Spleen (tissue), 11 donors: ENCODE data around the gene VPS37D. TPM values are rescaled to one million over a fixed set of nuclear protein-coding genes. Genes with fewer than 3 reads are reported as not detected.

Source experiments
- DNase-seq: peaks from one replicate; pipeline ENCODE4 v3.0.0-alpha.2; 2020
- H3K27ac ChIP-seq, 8 donors: fragments of 200-600 bp; sonication (generic) in 7 of 8; 1 replicate in 4 of 8; 2 replicates in 4 of 8; pipeline versions ENCODE4 v1.5.0 to v1.8.0; 2016 to 2021; ENCODE audit warnings: inconsistent platforms in 4 of 8, mild to moderate bottlenecking in 4 of 8, moderate library complexity in 1 of 8
- H3K27me3 ChIP-seq, 7 donors: fragments of 200-600 bp; sonication (generic) in 6 of 7; replicated peaks in 1 of 7; 1 replicate in 4 of 7; 2 replicates in 3 of 7; pipeline versions ENCODE4 v1.5.0 to v1.8.0; 2016 to 2021; ENCODE audit warnings: inconsistent platforms in 3 of 7, mild to moderate bottlenecking in 1 of 7
- H3K36me3 ChIP-seq, 6 donors: fragments of 200-600 bp; sonication (generic) in 5 of 6; 1 replicate in 4 of 6; 2 replicates in 2 of 6; pipeline versions ENCODE4 v1.5.0 to v1.8.0; 2016 to 2021; ENCODE audit warnings: inconsistent platforms in 2 of 6
- H3K4me1 ChIP-seq, 6 donors: fragments of 200-600 bp; sonication (generic) in 5 of 6; 1 replicate in 3 of 6; 2 replicates in 3 of 6; pipeline versions ENCODE4 v1.5.0 to v1.8.0; 2016 to 2021; ENCODE audit warnings: inconsistent platforms in 3 of 6
- H3K4me3 ChIP-seq, 8 donors: fragments of 200-600 bp; sonication (generic) in 7 of 8; 1 replicate in 4 of 8; 2 replicates in 4 of 8; pipeline versions ENCODE4 v1.5.0 to v1.8.0; 2016 to 2021; ENCODE audit warnings: inconsistent platforms in 4 of 8, mild to moderate bottlenecking in 4 of 8, moderate library complexity in 2 of 8
- H3K9me3 ChIP-seq, 8 donors: fragments of 200-600 bp; sonication (generic) in 7 of 8; 1 replicate in 4 of 8; 2 replicates in 4 of 8; pipeline versions ENCODE4 v1.5.0 to v1.8.0; 2016 to 2021; ENCODE audit warnings: inconsistent platforms in 4 of 8
- CTCF ChIP-seq, 11 experiments: fragments of 200-600 bp in 7 of 11; fragments of 450-650 bp in 4 of 11; sonication (generic) in 4 of 11; IDR thresholded peaks in 8 of 11; conservative IDR thresholded peaks in 3 of 11; 1 replicate in 7 of 11; 2 replicates in 4 of 11; pipeline versions ENCODE4 v1.4.0 to v1.8.0; 2016 to 2021; ENCODE audit warnings: antibody characterized with exemption in 11 of 11, inconsistent platforms in 4 of 11, mild to moderate bottlenecking in 1 of 11
- POLR2A ChIP-seq, 3 donors: fragments of 450-650 bp; IDR thresholded peaks; one replicate each; pipeline ENCODE4 v1.5.1; 2017; ENCODE audit warnings: antibody characterized with exemption in 3 of 3, mild to moderate bottlenecking in 1 of 3
- POLR2AphosphoS5 ChIP-seq, 3 donors: sonication (generic); formaldehyde crosslinking; IDR thresholded peaks; one replicate each; pipeline ENCODE4 v1.5.1; 2017; ENCODE audit warnings: antibody characterized with exemption in 3 of 3
- WGBS, 5 donors: extraction: QIAGEN DNeasy Blood & Tissue Kit in 3 of 5; methylation state at CpG; one replicate each; pipeline versions ENCODE4 v1.1.5 to v1.1.7; 2013 to 2018; 5-methylcytosine and 5-hydroxymethylcytosine counted together
- intact Hi-C: fragments of 100-400 bp; cut with DNase I; formaldehyde crosslinking; loops from one replicate; pipeline ENCODE4 v1.15.0; 2023; ENCODE audit warnings: low total_unique reads
- polyA plus RNA-seq, 3 donors: library from polyadenylated mRNA; stranded (reverse); fragments of 200-250 nt; gene quantifications; one replicate each; pipeline ENCODE4 v1.2.1, GENCODE V29; 2013
- total RNA-seq, 7 donors: library from RNA; depleted of rRNA in 3 of 7; stranded (reverse); fragments of >200 nt in 3 of 7; fragmentation: NEBNext Ultra II Directional in 4 of 7; extraction: Animal tissue kit (Norgen Biotek cat#: 25700) in 4 of 7; gene quantifications; one replicate each; pipeline versions ENCODE4 v1.1.0 to v1.2.1, GENCODE V29; 2016 to 2021
- donor health status: healthy with polysubstance abuse.
- donor health status: DM: no; HTN: no; CAD: no; lungs with moderate emphysema.
- donor health status: DM: no; HTN: no; CAD: no.
- donor health status: Bipolar disorder and iron deficiency.
- donor health status: healthy.
- donor health status: DM: no; HTN: no; CAD: no.
- donor health status: DM: yes; HTN: yes; CAD: no.

Gene VPS37D
- total and polyA plus RNA-seq, 10 donors, result 0.23 to 1.6 (median 0.95) TPM

DNA sequence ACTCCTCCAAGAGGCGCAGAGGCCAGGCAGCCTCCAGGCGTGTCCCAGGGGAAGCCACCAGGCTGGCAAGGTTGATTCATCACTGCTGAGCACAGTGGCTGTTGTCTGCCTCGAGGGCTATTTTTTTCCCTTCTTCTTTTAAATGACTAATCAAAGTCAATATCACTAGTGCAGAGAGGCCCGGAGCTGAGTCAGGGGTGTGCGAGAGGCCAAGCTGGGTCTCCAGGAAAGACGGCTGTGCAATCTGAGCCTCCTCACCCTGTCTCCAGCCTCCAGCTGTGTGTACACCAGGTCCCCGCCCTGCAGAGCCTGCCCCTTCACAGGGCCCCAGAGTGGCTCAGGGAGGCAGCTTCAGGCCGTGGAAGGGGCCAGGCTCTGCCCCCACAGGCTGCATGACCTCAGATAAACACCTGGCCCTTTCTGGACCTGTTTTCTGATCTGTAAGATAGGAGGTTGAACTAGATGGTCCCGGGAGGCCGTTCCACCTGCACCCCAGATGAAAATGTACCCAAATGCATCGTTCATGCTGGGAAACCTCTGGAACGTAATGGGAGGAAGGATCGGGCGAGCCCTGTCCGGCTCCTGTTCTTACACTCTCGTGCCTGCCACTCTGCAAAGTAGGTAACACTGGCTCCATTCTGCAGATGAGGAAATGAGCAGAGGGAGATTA lies 48.2 kb downstream of the VPS37D start:
- Histone ChIP-seq H3K4me3 (no peak overlapping the region), H3K27me3 (peaks cover 0 to 66% (median 8%) of the 10 kb centered on the region in 7 donors), H3K27ac (no peak overlapping the region), H3K9me3 (no peaks in the 10 kb centered on the region), H3K4me1 (peaks cover 12 to 48% (median 27%) of the 10 kb centered on the region in 6 donors), H3K36me3 (peaks cover 0 to 7% (median 0%) of the 10 kb centered on the region in 6 donors)
- no peak for DNase-seq
- WGBS, 5 donors, result 48 to 68% (median 57%) methylated on average over 15 to 16 of the region's 16 CpGs
- TF ChIP-seq CTCF (IDR thresholded peaks at IDR 0.05 in 8 of 11, conservative IDR thresholded peaks at IDR 0.05 in 3 of 11) (no peak), POLR2AphosphoS5 (IDR thresholded peaks at IDR 0.05) (no peak), POLR2A (IDR thresholded peaks at IDR 0.05) (no peak)
- intact Hi-C loops, result no loop called here

GRCh38 chr7:73716318-73716890 lies 48.8 kb downstream of the VPS37D start:
- WGBS, 5 donors, result 57 to 76% (median 68%) methylated on average over 1 to 4 of the region's 4 CpGs
- no peak for DNase-seq
- TF ChIP-seq CTCF (IDR thresholded peaks at IDR 0.05 in 8 of 11, conservative IDR thresholded peaks at IDR 0.05 in 3 of 11) (no peak), POLR2A (IDR thresholded peaks at IDR 0.05) (no peak), POLR2AphosphoS5 (IDR thresholded peaks at IDR 0.05) (no peak)
- Histone ChIP-seq H3K4me3 (no peak overlapping the region), H3K4me1 (peaks cover 12 to 48% (median 27%) of the 10 kb centered on the region in 6 donors), H3K27ac (no peak overlapping the region), H3K36me3 (peaks cover 0 to 7% (median 0%) of the 10 kb centered on the region in 6 donors), H3K27me3 (peaks cover 0 to 69% (median 8%) of the 10 kb centered on the region in 7 donors), H3K9me3 (no peaks in the 10 kb centered on the region)
- intact Hi-C loops, result no loop called here

GRCh38 chr7:73717025-73717807 lies 49.6 kb downstream of the VPS37D start:
- intact Hi-C loops, result no loop called here
- H3K4me3 ChIP-seq, result peak overlapping the region in 1 of 8 donors; percentile 96
- TF ChIP-seq POLR2AphosphoS5 (IDR thresholded peaks at IDR 0.05) (no peak), CTCF (IDR thresholded peaks at IDR 0.05 in 8 of 11, conservative IDR thresholded peaks at IDR 0.05 in 3 of 11) (no peak), POLR2A (IDR thresholded peaks at IDR 0.05) (no peak)

More at GRCh38 chr7:73717025-73717807, 49.6 kb downstream of the VPS37D start:
- Histone ChIP-seq H3K27me3 (peaks cover 0 to 73% (median 8%) of the 10 kb centered on the region in 7 donors), H3K4me1 (peaks cover 12 to 48% (median 27%) of the 10 kb centered on the region in 6 donors), H3K36me3 (peaks cover 0 to 7% (median 0%) of the 10 kb centered on the region in 6 donors), H3K9me3 (no peaks in the 10 kb centered on the region), H3K27ac (peak overlapping the region in 2 of 8 donors; percentile 18 to 32)
- DNase-seq, result no peak
- 62 to 73% (median 67%) methylated on average over 13 of the region's 13 CpGs for WGBS, 5 donors
